ENCODE data around the gene SVIP.

Gene SVIP

GRCh38 chr11:22807855-22808570 is 21.6 kb downstream of the SVIP start:
- Histone ChIP-seq H4K20me1 (ENCODE audit: insufficient read depth, low read length) (no peaks in the 10 kb centered on the region), H3K27ac (ENCODE audit: low read length) (no peak overlapping the region), H3K36me3 (ENCODE audit: insufficient read depth, low read length) (no peaks in the 10 kb centered on the region), H3K9ac (ENCODE audit: low read depth, low read length) (no peak overlapping the region), H3K4me2 (ENCODE audit: insufficient read depth, low read length) (no peak overlapping the region), H3K9me3 (ENCODE audit: insufficient read depth, low read length, severe bottlenecking) (no peaks in the 10 kb centered on the region), H3K79me2 (ENCODE audit: insufficient read depth, low read length) (no peaks in the 10 kb centered on the region), H2AFZ (ENCODE audit: low read depth, low read length) (no peak overlapping the region), H3K4me1 (ENCODE audit: insufficient read depth, low read length) (0 out of 2 replicates have a peak, but pooled peaks cover 3% of the 10 kb centered on the region), H3K27me3 (ENCODE audit: insufficient read depth, low read length, poor library complexity) (no peaks in the 10 kb centered on the region), H3K4me3 (ENCODE audit: low read depth in 1 of 2, low read length in 2 of 2) (no peak overlapping the region)
- ATAC-seq (ENCODE audit: insufficient read depth, low read depth), result no peak
- TF ChIP-seq, protein P1, sequence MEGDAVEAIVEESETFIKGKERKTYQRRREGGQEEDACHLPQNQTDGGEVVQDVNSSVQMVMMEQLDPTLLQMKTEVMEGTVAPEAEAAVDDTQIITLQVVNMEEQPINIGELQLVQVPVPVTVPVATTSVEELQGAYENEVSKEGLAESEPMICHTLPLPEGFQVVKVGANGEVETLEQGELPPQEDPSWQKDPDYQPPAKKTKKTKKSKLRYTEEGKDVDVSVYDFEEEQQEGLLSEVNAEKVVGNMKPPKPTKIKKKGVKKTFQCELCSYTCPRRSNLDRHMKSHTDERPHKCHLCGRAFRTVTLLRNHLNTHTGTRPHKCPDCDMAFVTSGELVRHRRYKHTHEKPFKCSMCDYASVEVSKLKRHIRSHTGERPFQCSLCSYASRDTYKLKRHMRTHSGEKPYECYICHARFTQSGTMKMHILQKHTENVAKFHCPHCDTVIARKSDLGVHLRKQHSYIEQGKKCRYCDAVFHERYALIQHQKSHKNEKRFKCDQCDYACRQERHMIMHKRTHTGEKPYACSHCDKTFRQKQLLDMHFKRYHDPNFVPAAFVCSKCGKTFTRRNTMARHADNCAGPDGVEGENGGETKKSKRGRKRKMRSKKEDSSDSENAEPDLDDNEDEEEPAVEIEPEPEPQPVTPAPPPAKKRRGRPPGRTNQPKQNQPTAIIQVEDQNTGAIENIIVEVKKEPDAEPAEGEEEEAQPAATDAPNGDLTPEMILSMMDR (IDR thresholded peaks at IDR 0.05; ENCODE audit: borderline replicate concordance, extremely low read depth, low read length, poor library complexity, severe bottlenecking), result no peak
- no peak for TF ChIP-seq EZH2 (IDR thresholded peaks at IDR 0.05; ENCODE audit: borderline replicate concordance, low read depth, low read length, severe bottlenecking)
- DNase-seq, result no peak

DNA sequence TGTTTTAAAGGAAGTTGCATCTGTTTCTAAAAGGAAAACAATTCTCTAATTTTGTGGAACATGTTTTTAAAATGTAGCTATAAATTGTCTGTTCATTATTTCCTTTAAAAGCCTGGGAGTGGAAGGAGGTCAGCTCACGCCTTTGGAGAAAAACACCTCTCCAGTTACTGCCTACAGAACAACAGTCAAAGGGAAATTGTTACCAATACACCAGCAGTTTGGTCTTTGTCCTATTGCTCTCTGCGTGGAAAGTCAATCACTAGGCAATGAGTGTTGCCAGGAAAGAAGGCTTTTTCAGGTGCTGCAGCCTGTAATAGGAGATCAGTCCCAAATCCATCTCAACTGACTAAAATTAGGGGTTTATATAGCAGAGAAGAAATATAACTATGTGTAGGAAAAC is 22.2 kb downstream of the SVIP start:
- Histone ChIP-seq H3K4me2 (ENCODE audit: insufficient read depth, low read length) (no peak overlapping the region), H3K36me3 (ENCODE audit: insufficient read depth, low read length) (no peaks in the 10 kb centered on the region), H3K4me1 (ENCODE audit: insufficient read depth, low read length) (0 out of 2 replicates have a peak, but pooled peaks cover 3% of the 10 kb centered on the region), H2AFZ (ENCODE audit: low read depth, low read length) (no peak overlapping the region), H3K27me3 (ENCODE audit: insufficient read depth, low read length, poor library complexity) (no peaks in the 10 kb centered on the region), H4K20me1 (ENCODE audit: insufficient read depth, low read length) (no peaks in the 10 kb centered on the region), H3K9ac (ENCODE audit: low read depth, low read length) (no peak overlapping the region), H3K79me2 (ENCODE audit: insufficient read depth, low read length) (no peaks in the 10 kb centered on the region), H3K27ac (ENCODE audit: low read length) (no peak overlapping the region), H3K4me3 (ENCODE audit: low read depth in 1 of 2, low read length in 2 of 2) (no peak overlapping the region), H3K9me3 (ENCODE audit: insufficient read depth, low read length, severe bottlenecking) (no peaks in the 10 kb centered on the region)
- ATAC-seq (ENCODE audit: insufficient read depth, low read depth), result no peak
- no peak for DNase-seq
- no peak for TF ChIP-seq EZH2 (IDR thresholded peaks at IDR 0.05; ENCODE audit: borderline replicate concordance, low read depth, low read length, severe bottlenecking)
- TF ChIP-seq, protein P1 (IDR thresholded peaks at IDR 0.05; ENCODE audit: borderline replicate concordance, extremely low read depth, low read length, poor library complexity, severe bottlenecking), result no peak

DNA sequence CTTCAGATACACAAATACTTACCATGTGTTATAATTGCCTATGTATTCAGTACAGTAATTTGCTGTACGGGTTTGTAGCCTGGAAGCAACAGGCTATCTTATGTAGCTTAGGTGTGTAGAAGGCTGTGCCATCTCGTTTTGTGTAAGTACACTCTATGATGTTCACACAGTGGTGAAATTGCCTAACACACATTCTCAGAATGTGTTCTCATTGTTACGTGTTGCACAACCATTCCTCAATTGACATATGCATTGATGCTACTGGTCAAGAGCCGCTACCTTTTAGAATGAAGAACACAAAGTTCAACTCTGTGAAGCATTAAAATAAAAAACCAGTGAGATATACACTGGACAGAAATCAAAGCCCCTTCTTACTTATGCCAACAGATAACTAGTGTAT is 26.7 kb downstream of the SVIP start:
- TF ChIP-seq EZH2 (IDR thresholded peaks at IDR 0.05; ENCODE audit: borderline replicate concordance, low read depth, low read length, severe bottlenecking), result no peak
- TF ChIP-seq, protein P1 (IDR thresholded peaks at IDR 0.05; ENCODE audit: borderline replicate concordance, extremely low read depth, low read length, poor library complexity, severe bottlenecking), result no peak
- H3K4me3 ChIP-seq (ENCODE audit: low read depth in 1 of 2, low read length in 2 of 2), result no peak overlapping the region
- H3K27ac ChIP-seq (ENCODE audit: low read length), result no peak overlapping the region
- H3K79me2 ChIP-seq (ENCODE audit: insufficient read depth, low read length), result no peaks in the 10 kb centered on the region
- DNase-seq (no peak), ATAC-seq (ENCODE audit: insufficient read depth, low read depth) (no peak)
- H3K27me3 ChIP-seq (ENCODE audit: insufficient read depth, low read length, poor library complexity), result no peaks in the 10 kb centered on the region
- H3K9me3 ChIP-seq (ENCODE audit: insufficient read depth, low read length, severe bottlenecking), result no peaks in the 10 kb centered on the region
- no peak overlapping the region for H2AFZ ChIP-seq (ENCODE audit: low read depth, low read length)
- H3K4me2 ChIP-seq (ENCODE audit: insufficient read depth, low read length), result no peak overlapping the region
- 0 out of 2 replicates have a peak, but pooled peaks cover under 1% of the 10 kb centered on the region for H3K4me1 ChIP-seq (ENCODE audit: insufficient read depth, low read length)
- no peak overlapping the region for H3K9ac ChIP-seq (ENCODE audit: low read depth, low read length)
- no peaks in the 10 kb centered on the region for H3K36me3 ChIP-seq (ENCODE audit: insufficient read depth, low read length)
- H4K20me1 ChIP-seq (ENCODE audit: insufficient read depth, low read length), result no peaks in the 10 kb centered on the region

Measured in DND-41 (cell line).